NCI-H2171 treated with DMSO at 0.1 percent for 48 hours (cell line): ENCODE results near the gene MAP4K4.

Experiments
- DNase-seq: peaks from one replicate; lab custom pipeline; 2025; lab: John Stamatoyannopoulos, UW

Gene MAP4K4

GRCh38 chr2:101870444-101870843, 172.9 kb downstream of the MAP4K4 start:
- DNase-seq = peak; percentile 6

- no peak for DNase-seq
Observed at GRCh38 chr2:101871480-101871879, 174.0 kb downstream of the MAP4K4 start.

GRCh38 chr2:101872480-101872879, 175.0 kb downstream of the MAP4K4 start:
- no peak for DNase-seq

GRCh38 chr2:101873543-101873942, 176.0 kb downstream of the MAP4K4 start:
- peak; percentile 47 for DNase-seq

- DNase-seq = no peak
Observed at GRCh38 chr2:101874069-101874468, 176.6 kb downstream of the MAP4K4 start.

GRCh38 chr2:101879466-101879865, 182.0 kb downstream of the MAP4K4 start:
- DNase-seq = no peak

- no peak for DNase-seq
Observed at GRCh38 chr2:101881131-101881530, 183.6 kb downstream of the MAP4K4 start.

- no peak for DNase-seq
Observed at GRCh38 chr2:101882769-101883307, 185.3 kb downstream of the MAP4K4 start.

- DNase-seq = peak; percentile 8
Observed at GRCh38 chr2:101883860-101884259, 186.4 kb downstream of the MAP4K4 start.

GRCh38 chr2:101884423-101884822, 186.9 kb downstream of the MAP4K4 start:
- no peak for DNase-seq

GRCh38 chr2:101887328-101887727, 189.8 kb downstream of the MAP4K4 start:
- no peak for DNase-seq

GRCh38 chr2:101889460-101890098, 192.1 kb downstream of the MAP4K4 start:
- DNase-seq = no peak

- DNase-seq = no peak
Observed at GRCh38 chr2:101892377-101892776, 194.9 kb downstream of the MAP4K4 start.

GRCh38 chr2:101893681-101894381, 196.3 kb downstream of the MAP4K4 start:
- DNase-seq = no peak

- no peak for DNase-seq
Observed at GRCh38 chr2:101895039-101895438, 197.5 kb downstream of the MAP4K4 start.

GRCh38 chr2:101895819-101896322, 198.4 kb downstream of the MAP4K4 start:
- DNase-seq = no peak

- DNase-seq = no peak
Observed at GRCh38 chr2:101897301-101897700, 199.8 kb downstream of the MAP4K4 start.

GRCh38 chr2:101899265-101899664, 201.8 kb downstream of the MAP4K4 start:
- no peak for DNase-seq

GRCh38 chr2:101899871-101900270, 202.4 kb downstream of the MAP4K4 start:
- no peak for DNase-seq

- no peak for DNase-seq
Observed at GRCh38 chr2:101900375-101900774, 202.9 kb downstream of the MAP4K4 start.

GRCh38 chr2:101901241-101901640, 203.7 kb downstream of the MAP4K4 start:
- DNase-seq = no peak

- no peak for DNase-seq
Observed at GRCh38 chr2:101902169-101902568, 204.7 kb downstream of the MAP4K4 start.

GRCh38 chr2:101904916-101905315, 207.4 kb downstream of the MAP4K4 start:
- DNase-seq = no peak
